H1 (cell line): ENCODE data around the gene FBLN5. TPM values are rescaled to one million over a fixed set of nuclear protein-coding genes. Genes with fewer than 3 reads are reported as not detected.

Source experiments
- CTCF ChIA-PET: fragments of 300-600 bp; sonication (Branson Sonifier 250); formaldehyde crosslinking; loops from one replicate; lab custom pipeline; 2021; ENCODE audit not compliant: partially characterized antibody; lab: Charles Lee
- POLR2A ChIA-PET: fragments of 300-600 bp; sonication (Branson Sonifier 250); formaldehyde crosslinking; loops from one replicate; lab custom pipeline; 2021; ENCODE audit warnings: inconsistent platforms; ENCODE audit not compliant: partially characterized antibody; lab: Charles Lee
- DNase-seq, 2 experiments: peaks; one replicate each; pipeline versions ENCODE4 v3.0.0 to v3.0.0-alpha.2; 2010 to 2022; ENCODE audit warnings: low spot score in 2 of 2, low read depth in 1 of 2, mixed read lengths in 1 of 2
- FAIRE-seq: peaks from 2 replicates; lab custom pipeline; 2011; peaks lifted over from hg19 to GRCh38; lab: Jason Lieb, UNC
- H2AFZ ChIP-seq: 2 replicates; pipeline ENCODE4 v1.8.1; 2012; ENCODE audit warnings: low read length, inconsistent platforms
- H2AK5ac ChIP-seq: 2 replicates; pipeline ENCODE4 v1.6.1; 2013; ENCODE audit warnings: low read depth, low read length
- H2BK120ac ChIP-seq: replicated peaks from 2 replicates; pipeline ENCODE3; 2013; ENCODE audit warnings: low read depth, low read length, inconsistent platforms
- H2BK12ac ChIP-seq: 2 replicates; pipeline ENCODE4 v1.6.1; 2013; ENCODE audit warnings: low read depth, low read length
- H2BK15ac ChIP-seq: 2 replicates; pipeline ENCODE4 v1.6.1; 2013; ENCODE audit warnings: low read length
- H2BK20ac ChIP-seq: 2 replicates; pipeline ENCODE4 v1.6.1; 2013; ENCODE audit warnings: low read length
- H2BK5ac ChIP-seq: 2 replicates; pipeline ENCODE4 v1.6.1; 2013; ENCODE audit warnings: low read depth, low read length
- H3K14ac ChIP-seq: 2 replicates; pipeline ENCODE4 v1.6.1; 2013; ENCODE audit warnings: inconsistent platforms; ENCODE audit not compliant: insufficient read length
- H3K18ac ChIP-seq: 2 replicates; pipeline ENCODE4 v1.6.1; 2013; ENCODE audit warnings: low read length; ENCODE audit errors: extremely low read depth
- H3K23ac ChIP-seq: 2 replicates; pipeline ENCODE4 v1.6.1; 2013; ENCODE audit warnings: inconsistent platforms; ENCODE audit not compliant: insufficient read length
- H3K23me2 ChIP-seq: 2 replicates; pipeline ENCODE4 v1.6.1; 2013; ENCODE audit warnings: low read depth, low read length
- H3K27ac ChIP-seq: 2 replicates; pipeline ENCODE4 v1.6.1; 2011; ENCODE audit warnings: low read depth, low read length, inconsistent platforms
- H3K27me3 ChIP-seq, 4 experiments: replicated peaks in 1 of 4; 1 replicate in 1 of 4; 2 replicates in 3 of 4; pipeline versions ENCODE4 v1.6.1 to v1.8.1; 2011 to 2013; ENCODE audit warnings: low read length in 3 of 4, mild to moderate bottlenecking in 3 of 4, inconsistent platforms in 2 of 4, mixed read lengths in 2 of 4, moderate library complexity in 1 of 4; ENCODE audit not compliant: control insufficient read depth in 3 of 4, insufficient read depth in 3 of 4; ENCODE audit errors: extremely low read depth in 1 of 4
- H3K36me3 ChIP-seq, 4 experiments: 2 replicates each; pipeline versions ENCODE4 v1.6.1 to v1.8.1; 2011 to 2013; ENCODE audit warnings: mild to moderate bottlenecking in 4 of 4, low read length in 3 of 4, moderate library complexity in 2 of 4, control low read depth in 1 of 4, inconsistent platforms in 1 of 4; ENCODE audit not compliant: insufficient read depth in 4 of 4, control insufficient read depth in 2 of 4
- H3K4ac ChIP-seq: replicated peaks from 2 replicates; pipeline ENCODE3; 2013; ENCODE audit warnings: low read length, low read depth, mixed read lengths, inconsistent platforms; ENCODE audit not compliant: insufficient read length
- H3K4me1 ChIP-seq, 4 experiments: replicated peaks in 1 of 4; 1 replicate in 1 of 4; 2 replicates in 3 of 4; pipeline versions ENCODE4 v1.6.1 to v1.8.1; 2011 to 2013; ENCODE audit warnings: low read length in 3 of 4, inconsistent platforms in 2 of 4, mixed read lengths in 1 of 4; ENCODE audit not compliant: insufficient read depth in 4 of 4, control insufficient read depth in 3 of 4
- H3K4me2 ChIP-seq, 2 experiments: 2 replicates each; pipeline versions ENCODE4 v1.6.1 to v1.8.1; 2011 to 2013; ENCODE audit warnings: low read depth in 2 of 2, low read length in 2 of 2, control low read depth in 1 of 2, inconsistent platforms in 1 of 2, mild to moderate bottlenecking in 1 of 2; ENCODE audit not compliant: insufficient read depth in 1 of 2
- H3K4me3 ChIP-seq, 4 experiments: fragments of 200-600, 300-600 bp in 1 of 4; sonication (generic), shearing (Covaris generic), sonication (Bioruptor Twin) in 1 of 4; 2 replicates each; pipeline versions ENCODE4 v1.5.1 to v1.8.1; 2011 to 2016; ENCODE audit warnings: low read length in 4 of 4, low read depth in 3 of 4, control low read depth in 2 of 4, inconsistent platforms in 2 of 4, mild to moderate bottlenecking in 2 of 4, mixed read lengths in 1 of 4, moderate library complexity in 1 of 4; ENCODE audit not compliant: insufficient read depth in 2 of 4; ENCODE audit errors: extremely low read depth in 1 of 4
- H3K56ac ChIP-seq: replicated peaks from 2 replicates; pipeline ENCODE3; 2013; ENCODE audit warnings: low read depth, mild to moderate bottlenecking, mixed read lengths, low read length, inconsistent platforms; ENCODE audit not compliant: insufficient read length
- H3K79me1 ChIP-seq: 2 replicates; pipeline ENCODE4 v1.6.1; 2013; ENCODE audit warnings: low read depth, low read length, control low read depth
- H3K79me2 ChIP-seq, 2 experiments: 2 replicates each; pipeline versions ENCODE4 v1.6.1 to v1.8.1; 2012 to 2013; ENCODE audit warnings: low read length in 2 of 2, mild to moderate bottlenecking in 2 of 2, inconsistent platforms in 1 of 2; ENCODE audit not compliant: insufficient read depth in 2 of 2, control insufficient read depth in 1 of 2
- H3K9ac ChIP-seq, 4 experiments: replicated peaks in 1 of 4; 1 replicate in 1 of 4; 2 replicates in 3 of 4; pipeline versions ENCODE4 v1.6.1 to v1.8.1; 2011 to 2013; ENCODE audit warnings: low read depth in 3 of 4, low read length in 3 of 4, control low read depth in 2 of 4, mild to moderate bottlenecking in 2 of 4, moderate library complexity in 2 of 4, inconsistent platforms in 1 of 4; ENCODE audit errors: extremely low read depth in 1 of 4
- H3K9me3 ChIP-seq, 2 experiments: 2 replicates each; pipeline versions ENCODE4 v1.6.1 to v1.8.1; 2012 to 2013; ENCODE audit warnings: mild to moderate bottlenecking in 2 of 2, moderate library complexity in 2 of 2, control low read depth in 1 of 2, inconsistent platforms in 1 of 2, low read depth in 1 of 2, low read length in 1 of 2, mixed read lengths in 1 of 2; ENCODE audit not compliant: insufficient read depth in 2 of 2
- H4K20me1 ChIP-seq, 2 experiments: replicated peaks in 1 of 2; 2 replicates each; pipeline versions ENCODE3 to v1.8.1; 2011 to 2013; ENCODE audit warnings: inconsistent platforms in 2 of 2, low read length in 2 of 2, mild to moderate bottlenecking in 1 of 2; ENCODE audit not compliant: insufficient read depth in 2 of 2, control insufficient read depth in 1 of 2
- H4K5ac ChIP-seq: 2 replicates; pipeline ENCODE4 v1.6.1; 2013; ENCODE audit warnings: low read length, low read depth, mixed read lengths, inconsistent platforms; ENCODE audit not compliant: insufficient read length
- H4K8ac ChIP-seq: 2 replicates; pipeline ENCODE4 v1.8.0; 2013; ENCODE audit warnings: mild to moderate bottlenecking, moderate library complexity, low read length, inconsistent platforms; ENCODE audit not compliant: insufficient read depth; ENCODE audit errors: extremely low read depth
- H4K91ac ChIP-seq: replicated peaks from 2 replicates; pipeline ENCODE3; 2013; ENCODE audit warnings: low read length, mixed read lengths, inconsistent platforms; ENCODE audit not compliant: insufficient read length
- CEBPB ChIP-seq: IDR thresholded peaks from 2 replicates; pipeline ENCODE4 v1.6.1; 2012; ENCODE audit warnings: low read depth, low read length
- CHD1 ChIP-seq: IDR thresholded peaks from 2 replicates; pipeline ENCODE4 v1.6.1; 2012; ENCODE audit warnings: low read depth, low read length, improper control_type of control experiment
- CTBP2 ChIP-seq: IDR thresholded peaks from 2 replicates; pipeline ENCODE4 v1.7.0; 2011; ENCODE audit warnings: borderline replicate concordance, mild to moderate bottlenecking, moderate library complexity, mixed read lengths, low read length; ENCODE audit not compliant: insufficient read depth, insufficient read length
- EZH2 ChIP-seq: fragments of 200-600 bp; sonication (generic); IDR thresholded peaks from 2 replicates; pipeline ENCODE4 v1.7.1; 2012; ENCODE audit warnings: low read depth, mild to moderate bottlenecking, moderate library complexity, low read length, inconsistent platforms; ENCODE audit not compliant: severe bottlenecking
- HDAC2 ChIP-seq, 2 experiments: fragments of 300-600 bp in 1 of 2; sonication (generic) in 1 of 2; IDR thresholded peaks; 2 replicates each; pipeline ENCODE4 v1.6.1; 2011 to 2012; ENCODE audit warnings: low read depth in 2 of 2, low read length in 2 of 2, mild to moderate bottlenecking in 2 of 2, moderate library complexity in 2 of 2, borderline replicate concordance in 1 of 2, inconsistent platforms in 1 of 2
- HDAC6 ChIP-seq: IDR thresholded peaks from one replicate; pipeline ENCODE4 v1.7.1; 2012; ENCODE audit warnings: low read depth, mild to moderate bottlenecking, inconsistent platforms, low read length, moderate library complexity
- KDM5A ChIP-seq: fragments of 200-600 bp; IDR thresholded peaks from 2 replicates; pipeline ENCODE4 v1.7.1; 2012; ENCODE audit warnings: mild to moderate bottlenecking, low read length, inconsistent platforms, mixed read lengths
- MAFK ChIP-seq: IDR thresholded peaks from 2 replicates; pipeline ENCODE4 v1.6.1; 2012; ENCODE audit warnings: low read depth, mild to moderate bottlenecking, improper control_type of control experiment, low read length
- POLR2AphosphoS5 ChIP-seq: IDR thresholded peaks from 2 replicates; pipeline ENCODE4 v1.6.1; 2011; ENCODE audit warnings: low read depth, low read length
- SRF ChIP-seq: IDR thresholded peaks from 2 replicates; pipeline ENCODE4 v1.6.1; 2011; ENCODE audit warnings: mild to moderate bottlenecking, low read depth, low read length, moderate library complexity
- TBP ChIP-seq: IDR thresholded peaks from 2 replicates; pipeline ENCODE4 v1.6.1; 2011; ENCODE audit warnings: low read depth, low read length, improper control_type of control experiment
- whole genome bisulfite sequencing, 2 experiments: shearing (Covaris generic) in 1 of 2; methylation state at CpG; one replicate each; pipeline versions ENCODE4 v1.1.6 to v1.1.7; 2013 to 2015; ENCODE audit warnings: low lambda C conversion rate in 2 of 2, mixed read lengths in 2 of 2, inconsistent platforms in 1 of 2, low coverage in 1 of 2, missing lambda C conversion rate in 1 of 2; ENCODE audit not compliant: insufficient replicate concordance in 2 of 2, insufficient coverage in 1 of 2, insufficient read length in 1 of 2; ENCODE audit errors: extremely low coverage in 1 of 2, missing lambda C conversion rate in 1 of 2; 5-methylcytosine and 5-hydroxymethylcytosine counted together
- polyA plus RNA-seq, 7 experiments: library from polyadenylated mRNA; depleted of rRNA in 3 of 7; stranded (reverse) in 5 of 7; unstranded in 2 of 7; fragments of >200 nt in 5 of 7; fragments of 200-250 nt in 2 of 7; gene quantifications; 1 replicate in 5 of 7; 2 replicates in 1 of 7; 4 replicates in 1 of 7; pipeline versions ENCODE4 v1.2.1 to v1.2.3, GENCODE V29; 2011 to 2013; ENCODE audit warnings: missing spikeins in 2 of 7, mixed read lengths in 2 of 7
- total RNA-seq: library from RNA; stranded (reverse); fragmentation: NEBNext Ultra II Directional; extraction: Animal tissue kit (Norgen Biotek cat#: 25700); gene quantifications from 2 replicates; pipeline ENCODE4 v1.2.1, GENCODE V29; 2021
- TF ChIP-seq, protein P1 (sequence below): IDR thresholded peaks from 2 replicates; pipeline ENCODE4 v1.6.1; 2011; ENCODE audit warnings: low read depth, mild to moderate bottlenecking, low read length; ENCODE audit not compliant: insufficient read depth

Gene FBLN5
- total and polyA plus RNA-seq, 2 of the 8 experiments (the other 6 are each of a cell fraction or from before 2014, with no cell fraction given): 0.88 to 3.5 TPM

DNA sequence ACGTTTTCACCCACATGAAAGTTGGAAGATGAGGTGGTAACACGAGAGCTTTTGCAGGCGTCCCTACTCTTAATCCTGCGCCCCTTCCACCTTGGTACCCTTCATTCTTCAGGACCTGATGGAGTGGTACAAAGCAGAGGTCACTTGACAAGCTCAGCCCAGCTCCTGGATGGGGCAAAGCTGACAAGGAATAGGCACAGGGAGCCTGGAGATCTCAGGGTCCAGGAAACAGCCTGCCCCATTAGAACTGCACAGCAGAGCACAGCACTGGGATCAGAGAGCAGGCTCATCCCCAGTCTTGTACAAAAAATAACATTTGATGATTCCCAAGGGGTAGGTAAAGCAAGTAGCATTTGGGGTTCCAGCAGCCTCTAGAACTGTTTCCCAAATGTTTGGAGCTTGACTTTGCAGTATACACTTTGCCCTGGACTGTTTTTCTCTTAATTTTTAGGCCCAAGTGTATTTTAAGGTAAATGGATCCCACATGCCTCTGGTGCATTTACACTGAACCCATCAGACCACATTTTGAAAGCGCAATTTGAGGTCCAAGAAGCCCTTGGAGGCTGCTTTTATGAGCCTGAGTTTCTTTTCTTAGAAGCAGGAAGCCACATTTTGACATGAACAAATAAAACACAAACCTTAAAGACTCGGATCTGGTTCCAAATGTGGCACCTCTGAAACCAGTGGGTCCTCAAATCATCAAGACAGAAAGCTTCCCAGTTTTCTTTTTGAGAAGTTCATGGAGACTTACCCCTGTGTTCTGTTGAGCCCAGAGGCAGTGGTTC is 80.8 kb downstream of the FBLN5 start:
- Histone ChIP-seq H3K27ac (no peak overlapping the region), H3K9me3 (no peaks in the 10 kb centered on the region), H2BK15ac (no peak overlapping the region), H3K4me2 (no peak overlapping the region), H3K14ac (no peak overlapping the region), H3K36me3 (no peaks in the 10 kb centered on the region), H3K4me1 (no peaks in the 10 kb centered on the region), H2BK12ac (no peak overlapping the region), H4K91ac (no peak overlapping the region), H4K20me1 (no peaks in the 10 kb centered on the region), H3K4ac (no peak overlapping the region), H2AFZ (no peak overlapping the region), H2AK5ac (no peak overlapping the region), H2BK120ac (no peak overlapping the region), H3K9ac (no peak overlapping the region), H2BK5ac (no peak overlapping the region), H4K8ac (no peak overlapping the region), H3K56ac (no peak overlapping the region), H3K27me3 (no peaks in the 10 kb centered on the region), H4K5ac (no peak overlapping the region), H3K4me3 (no peak overlapping the region), H3K18ac (no peak overlapping the region), H3K79me2 (no peaks in the 10 kb centered on the region), H3K23ac (no peak overlapping the region), H2BK20ac (no peak overlapping the region), H3K23me2 (no peaks in the 10 kb centered on the region), H3K79me1 (no peaks in the 10 kb centered on the region)
- FAIRE-seq: no peak
- ChIA-PET POLR2A (no interaction called here), CTCF (interaction anchor here (0.7 to 2.3 kb wide), 6 partner anchors 10 to 130 kb away, joined by 3 to 6 read pairs (median 4); no protein-coding TSS in a partner anchor)
- DNase-seq: no peak
- 88% methylated on average over 6 of the region's 6 CpGs; no CpG with 5 or more reads in 1 of the 2 experiments for WGBS, 2 experiments
- TF ChIP-seq HDAC2 (IDR thresholded peaks at IDR 0.05; ENCODE audit: borderline replicate concordance in 1 of 2, low read depth in 2 of 2, low read length in 2 of 2) (no peak), KDM5A (no peak), EZH2 (no peak), SRF (no peak), TBP (no peak), CTBP2 (no peak), CEBPB (no peak), POLR2AphosphoS5 (no peak), MAFK (no peak), HDAC6 (no peak), CHD1 (no peak)
- TF ChIP-seq, protein P1, sequence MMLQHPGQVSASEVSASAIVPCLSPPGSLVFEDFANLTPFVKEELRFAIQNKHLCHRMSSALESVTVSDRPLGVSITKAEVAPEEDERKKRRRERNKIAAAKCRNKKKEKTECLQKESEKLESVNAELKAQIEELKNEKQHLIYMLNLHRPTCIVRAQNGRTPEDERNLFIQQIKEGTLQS: no peak
